Measurements from ENCODE around the gene LANCL2. TPM values are rescaled to one million over a fixed set of nuclear protein-coding genes. Genes with fewer than 3 reads are reported as not detected.

The LANCL2 gene
- total RNA-seq, 3 donors from 2014 or later (not counting 1 experiment from before 2014, with no cell fraction given) = 7.2 to 9.4 (median 8.3) TPM

DNA sequence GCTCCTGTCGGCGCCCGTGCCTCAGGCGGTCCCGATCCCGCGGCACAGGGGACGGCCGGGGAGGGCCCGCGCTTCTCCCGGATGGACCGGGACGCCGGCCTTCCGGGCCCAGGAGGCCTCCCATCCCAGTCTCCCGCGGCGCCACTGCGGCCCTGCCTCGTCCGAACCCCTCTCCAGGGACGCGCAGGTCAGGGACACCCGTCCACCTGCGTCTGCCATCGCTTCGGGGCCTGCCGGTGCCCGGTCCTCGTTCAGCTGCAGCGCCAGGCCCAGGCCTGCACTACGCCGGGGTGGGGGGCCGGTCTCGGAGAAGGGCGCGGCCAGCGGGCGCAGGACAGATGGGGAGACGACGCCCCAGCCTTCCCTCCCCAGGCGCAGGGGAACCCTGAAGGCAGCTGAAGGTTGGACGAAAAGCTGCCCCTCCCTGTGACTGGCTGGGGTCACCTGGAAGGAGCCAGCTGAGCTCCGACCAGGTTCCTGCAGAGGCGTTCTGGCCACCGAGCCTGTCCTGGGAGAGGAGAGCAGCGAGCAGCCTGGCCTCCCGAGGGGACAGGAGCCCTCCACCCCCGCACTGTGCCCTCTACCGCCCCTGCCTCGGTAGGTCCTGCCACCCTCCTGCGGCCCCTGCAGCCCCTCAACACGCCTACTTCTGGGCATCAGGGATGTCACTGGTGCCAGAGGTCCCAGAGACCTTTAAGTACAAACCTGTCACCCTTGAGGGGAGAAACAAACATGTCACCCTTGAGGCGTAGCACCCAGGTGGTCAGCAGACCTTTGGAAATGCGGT, 84.3 kb downstream of the LANCL2 start:
- DNase-seq = no peak
- no peak for ATAC-seq
- Mint-ChIP-seq H3K9me3 (no peaks in the 10 kb centered on the region), H3K4me1 (peaks cover 22 to 26% of the 10 kb centered on the region in 2 donors), H3K4me3 (no peak overlapping the region), H3K36me3 (no peaks in the 10 kb centered on the region), H3K27me3 (ENCODE audit: low read depth in 2 of 2) (peaks cover 5 to 7% of the 10 kb centered on the region in 2 donors), H3K27ac (no peak overlapping the region)
- TF ChIP-seq, protein P1, sequence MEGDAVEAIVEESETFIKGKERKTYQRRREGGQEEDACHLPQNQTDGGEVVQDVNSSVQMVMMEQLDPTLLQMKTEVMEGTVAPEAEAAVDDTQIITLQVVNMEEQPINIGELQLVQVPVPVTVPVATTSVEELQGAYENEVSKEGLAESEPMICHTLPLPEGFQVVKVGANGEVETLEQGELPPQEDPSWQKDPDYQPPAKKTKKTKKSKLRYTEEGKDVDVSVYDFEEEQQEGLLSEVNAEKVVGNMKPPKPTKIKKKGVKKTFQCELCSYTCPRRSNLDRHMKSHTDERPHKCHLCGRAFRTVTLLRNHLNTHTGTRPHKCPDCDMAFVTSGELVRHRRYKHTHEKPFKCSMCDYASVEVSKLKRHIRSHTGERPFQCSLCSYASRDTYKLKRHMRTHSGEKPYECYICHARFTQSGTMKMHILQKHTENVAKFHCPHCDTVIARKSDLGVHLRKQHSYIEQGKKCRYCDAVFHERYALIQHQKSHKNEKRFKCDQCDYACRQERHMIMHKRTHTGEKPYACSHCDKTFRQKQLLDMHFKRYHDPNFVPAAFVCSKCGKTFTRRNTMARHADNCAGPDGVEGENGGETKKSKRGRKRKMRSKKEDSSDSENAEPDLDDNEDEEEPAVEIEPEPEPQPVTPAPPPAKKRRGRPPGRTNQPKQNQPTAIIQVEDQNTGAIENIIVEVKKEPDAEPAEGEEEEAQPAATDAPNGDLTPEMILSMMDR (IDR thresholded peaks at IDR 0.05) = no peak
- intact Hi-C loops (cut with micrococcal nuclease) = no loop called here
- WGBS (ENCODE audit: insufficient coverage) = 49% methylated on average over 56 of the region's 56 CpGs
- Histone ChIP-seq H3K4me1 (ENCODE audit: control insufficient read depth, insufficient read depth, low read length) (no peaks in the 10 kb centered on the region), H3K36me3 (ENCODE audit: control insufficient read depth, insufficient read depth, low read length) (no peaks in the 10 kb centered on the region), H3K4me3 (ENCODE audit: low read length) (no peak overlapping the region), H3K27me3 (ENCODE audit: control insufficient read depth, insufficient read depth, low read length) (no peaks in the 10 kb centered on the region), H3K27ac (ENCODE audit: low read length) (no peak overlapping the region), H3K9me3 (ENCODE audit: control insufficient read depth, insufficient read depth, low read length) (no peaks in the 10 kb centered on the region)

DNA sequence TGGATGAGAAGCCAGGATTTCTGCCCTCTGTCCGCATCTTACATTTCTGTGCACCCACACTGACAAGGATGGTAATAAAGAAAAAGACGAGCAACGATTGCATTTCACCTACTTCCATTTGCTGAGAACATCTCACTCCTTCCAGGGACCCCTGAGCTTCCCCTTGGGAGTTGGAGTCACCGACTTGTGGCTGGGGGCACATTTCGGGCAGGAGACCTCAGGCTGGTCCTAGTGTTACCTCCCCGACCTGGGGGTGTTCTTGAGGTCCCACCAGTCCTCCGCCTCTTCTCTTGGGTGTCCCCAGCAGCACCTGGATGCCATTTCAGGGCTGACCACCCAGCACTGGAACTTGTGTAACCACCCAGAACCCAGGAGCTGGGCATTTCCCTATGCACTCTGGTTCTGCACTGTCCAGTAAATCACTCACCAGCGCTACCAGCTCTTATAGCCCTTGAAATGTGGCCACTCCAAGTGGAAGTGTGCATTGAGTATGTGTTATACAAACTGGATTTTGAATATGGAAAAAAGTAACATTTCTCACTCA, 84.9 kb downstream of the LANCL2 start:
- H3K27ac ChIP-seq (ENCODE audit: low read length) = no peak overlapping the region
- TF ChIP-seq, protein P1 (IDR thresholded peaks at IDR 0.05) = no peak
- H3K4me3 ChIP-seq (ENCODE audit: low read length) = no peak overlapping the region
- Mint-ChIP-seq H3K27me3 (ENCODE audit: low read depth in 2 of 2) (peaks cover 5 to 7% of the 10 kb centered on the region in 2 donors), H3K4me3 (no peak overlapping the region), H3K36me3 (no peaks in the 10 kb centered on the region), H3K4me1 (peaks cover 27 to 29% of the 10 kb centered on the region in 2 donors), H3K9me3 (no peaks in the 10 kb centered on the region), H3K27ac (no peak overlapping the region)
- no peaks in the 10 kb centered on the region for H3K9me3 ChIP-seq (ENCODE audit: control insufficient read depth, insufficient read depth, low read length)
- intact Hi-C loops (cut with micrococcal nuclease) = no loop called here
- no peak for ATAC-seq
- DNase-seq = no peak
- H3K36me3 ChIP-seq (ENCODE audit: control insufficient read depth, insufficient read depth, low read length) = no peaks in the 10 kb centered on the region
- no peaks in the 10 kb centered on the region for H3K4me1 ChIP-seq (ENCODE audit: control insufficient read depth, insufficient read depth, low read length)
- WGBS (ENCODE audit: insufficient coverage) = 97% methylated on average over 7 of the region's 8 CpGs
- H3K27me3 ChIP-seq (ENCODE audit: control insufficient read depth, insufficient read depth, low read length) = no peaks in the 10 kb centered on the region

DNA sequence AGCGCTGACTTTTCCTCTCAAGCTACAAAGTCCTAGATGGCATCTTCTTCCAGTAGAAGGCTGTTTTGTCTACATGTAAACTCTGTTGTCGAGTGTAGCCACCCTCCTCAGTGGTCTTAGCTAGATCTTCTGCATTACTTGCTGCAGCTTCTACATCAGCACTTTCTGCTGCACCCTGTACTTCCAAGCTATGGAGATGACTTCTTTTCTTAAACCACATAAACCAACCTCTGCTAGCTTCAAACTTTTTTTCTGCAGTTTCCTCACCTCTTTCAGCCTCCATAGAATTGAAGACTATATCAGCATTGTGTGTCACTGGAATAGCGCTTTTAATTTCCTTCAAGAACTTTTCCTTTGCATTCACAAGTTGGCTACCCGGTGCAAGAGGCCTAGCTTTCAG, 87.8 kb downstream of the LANCL2 start:
- Histone ChIP-seq H3K27ac (ENCODE audit: low read length) (no peak overlapping the region), H3K9me3 (ENCODE audit: control insufficient read depth, insufficient read depth, low read length) (no peaks in the 10 kb centered on the region), H3K27me3 (ENCODE audit: control insufficient read depth, insufficient read depth, low read length) (no peaks in the 10 kb centered on the region), H3K4me3 (ENCODE audit: low read length) (no peak overlapping the region), H3K36me3 (ENCODE audit: control insufficient read depth, insufficient read depth, low read length) (no peaks in the 10 kb centered on the region), H3K4me1 (ENCODE audit: control insufficient read depth, insufficient read depth, low read length) (no peaks in the 10 kb centered on the region)
- no peak for DNase-seq
- H3K4me3 Mint-ChIP-seq = no peak overlapping the region
- H3K27ac Mint-ChIP-seq = no peak overlapping the region
- TF ChIP-seq, protein P1 (IDR thresholded peaks at IDR 0.05) = no peak
- intact Hi-C loops (cut with micrococcal nuclease) = no loop called here
- H3K9me3 Mint-ChIP-seq = peaks cover 3 to 8% of the 10 kb centered on the region in 2 donors
- peaks cover 26 to 28% of the 10 kb centered on the region in 2 donors for H3K4me1 Mint-ChIP-seq
- no peak for ATAC-seq
- H3K36me3 Mint-ChIP-seq = no peaks in the 10 kb centered on the region
- 95% methylated on average over 4 of the region's 4 CpGs for WGBS (ENCODE audit: insufficient coverage)
- peaks cover 5% of the 10 kb centered on the region in 2 donors for H3K27me3 Mint-ChIP-seq (ENCODE audit: low read depth in 2 of 2)

All from natural killer cell (primary cell).